HG02885 (cell line): ENCODE data around the gene TUBA8.
"Not testable (repeated sequence)": the region's sequence is repeated elsewhere in the genome, so short reads cannot be mapped to it uniquely, and the experiment has no call there.

Experiments
- ATAC-seq: cut with Tn5 transposase; IDR thresholded peaks from one replicate; pipeline ENCODE4 v1.9.1; 2021; ENCODE audit warnings: mild to moderate bottlenecking; ENCODE audit not compliant: unreplicated experiment, poor library complexity

Gene TUBA8

GRCh38 chr22:18121954-18122554 lies 11.4 kb downstream of the TUBA8 start:
- no peak for ATAC-seq

- not testable (repeated sequence) for ATAC-seq
Measured at GRCh38 chr22:18123476-18124025, 12.9 kb downstream of the TUBA8 start.

GRCh38 chr22:18126606-18127005 lies 16.0 kb downstream of the TUBA8 start:
- no peak for ATAC-seq

- no peak for ATAC-seq
Measured at GRCh38 chr22:18130018-18130417, 19.4 kb downstream of the TUBA8 start.

- ATAC-seq, result no peak
Measured at GRCh38 chr22:18130699-18131429, 20.3 kb downstream of the TUBA8 start.

- ATAC-seq, result no peak
Measured at GRCh38 chr22:18133452-18133851, 22.8 kb downstream of the TUBA8 start.

GRCh38 chr22:18136563-18137320 lies 26.1 kb downstream of the TUBA8 start:
- no peak for ATAC-seq

- ATAC-seq, result not testable (repeated sequence)
Measured at GRCh38 chr22:18141004-18141403, 30.4 kb downstream of the TUBA8 start.

- no peak for ATAC-seq
Measured at GRCh38 chr22:18144105-18144504, 33.5 kb downstream of the TUBA8 start.

GRCh38 chr22:18145676-18146388 lies 35.2 kb downstream of the TUBA8 start:
- ATAC-seq, result no peak

GRCh38 chr22:18146389-18146753 lies 35.8 kb downstream of the TUBA8 start:
- ATAC-seq, result no peak

- ATAC-seq, result no peak
Measured at GRCh38 chr22:18147791-18148190, 37.2 kb downstream of the TUBA8 start.

GRCh38 chr22:18148293-18148965 lies 37.8 kb downstream of the TUBA8 start:
- no peak for ATAC-seq

GRCh38 chr22:18152519-18152918 lies 41.9 kb downstream of the TUBA8 start:
- no peak for ATAC-seq

GRCh38 chr22:18154821-18155390 lies 44.3 kb downstream of the TUBA8 start:
- no peak for ATAC-seq

GRCh38 chr22:18155546-18155945 lies 44.9 kb downstream of the TUBA8 start:
- ATAC-seq, result not testable (repeated sequence)

GRCh38 chr22:18156878-18157713 lies 46.5 kb downstream of the TUBA8 start:
- no peak for ATAC-seq

GRCh38 chr22:18157714-18158028 lies 47.1 kb downstream of the TUBA8 start:
- ATAC-seq, result no peak

- not testable (repeated sequence) for ATAC-seq
Measured at GRCh38 chr22:18160641-18161040, 50.0 kb downstream of the TUBA8 start.
